Caco-2 (cell line): ENCODE data around the gene PLXNA2. TPM values are rescaled to one million over a fixed set of nuclear protein-coding genes. Genes with fewer than 3 reads are reported as not detected.

ENCODE experiments used
- BruUV-seq: library from RNA; stranded (reverse); fragments of 400-500 nt; replicated peaks from 2 replicates; lab custom pipeline; 2021; lab: Mats Ljungman, UMichigan
- CTCF ChIA-PET: fragments of 300-600 bp; sonication (Branson Sonifier 250); formaldehyde crosslinking; loops from one replicate; lab custom pipeline; 2022; ENCODE audit warnings: antibody characterized with exemption; lab: Charles Lee
- POLR2A ChIA-PET: fragments of 300-600 bp; sonication (Branson Sonifier 250); formaldehyde crosslinking; loops from one replicate; lab custom pipeline; 2022; ENCODE audit warnings: antibody characterized with exemption; lab: Charles Lee
- DNase-seq, 2 experiments: peaks; one replicate each; pipeline versions ENCODE4 v3.0.0 to v3.0.0-alpha.2; 2020 to 2022
- H3K27me3 ChIP-seq: replicated peaks from 2 replicates; pipeline ENCODE4 v1.6.0; 2011; ENCODE audit warnings: low read length; ENCODE audit not compliant: control insufficient read depth, insufficient read depth
- H3K36me3 ChIP-seq: 2 replicates; pipeline ENCODE4 v1.5.1; 2011; ENCODE audit warnings: low read length; ENCODE audit not compliant: control insufficient read depth, insufficient read depth
- H3K4me1 ChIP-seq: fragments of 250-450 bp; sonication (Bioruptor Pico); 2 replicates; pipeline ENCODE4 v1.5.1; 2020; ENCODE audit warnings: mild to moderate bottlenecking
- H3K4me3 ChIP-seq: 2 replicates; pipeline ENCODE4 v1.5.1; 2011; ENCODE audit warnings: low read depth, mild to moderate bottlenecking, control low read depth, low read length
- H3K9me3 ChIP-seq: fragments of 250-450 bp; sonication (Bioruptor Pico); 2 replicates; pipeline ENCODE4 v1.5.1; 2020; ENCODE audit warnings: mild to moderate bottlenecking, moderate library complexity
- H3K27ac Mint-ChIP-seq: one replicate; pipeline ENCODE4 v1.8.0; 2022; ENCODE audit warnings: mixed read lengths; ENCODE audit not compliant: unreplicated experiment
- H3K27me3 Mint-ChIP-seq: one replicate; pipeline ENCODE4 v1.8.0; 2022; ENCODE audit warnings: mixed read lengths; ENCODE audit not compliant: insufficient read depth, unreplicated experiment
- H3K36me3 Mint-ChIP-seq: one replicate; pipeline ENCODE4 v1.8.0; 2022; ENCODE audit warnings: mild to moderate bottlenecking, mixed read lengths; ENCODE audit not compliant: insufficient read depth, unreplicated experiment
- H3K4me1 Mint-ChIP-seq: one replicate; pipeline ENCODE4 v1.8.0; 2022; ENCODE audit warnings: low read depth, mixed read lengths; ENCODE audit not compliant: unreplicated experiment
- H3K4me3 Mint-ChIP-seq: one replicate; pipeline ENCODE4 v1.8.0; 2022; ENCODE audit warnings: mild to moderate bottlenecking, moderate library complexity, mixed read lengths; ENCODE audit not compliant: unreplicated experiment
- H3K9me3 Mint-ChIP-seq: one replicate; pipeline ENCODE4 v1.8.0; 2022; ENCODE audit warnings: mixed read lengths; ENCODE audit not compliant: unreplicated experiment
- intact Hi-C: fragments of 100-400 bp; cut with micrococcal nuclease; formaldehyde crosslinking; loops from one replicate; pipeline ENCODE4 v1.10.0; 2022; ENCODE audit not compliant: unreplicated experiment
- total RNA-seq: library from RNA; stranded (reverse); gene quantifications from 2 replicates; pipeline ENCODE4 v1.2.3, GENCODE V29; 2022
- TF ChIP-seq, protein P1 (sequence below), 2 experiments: fragments of 200-600 bp in 1 of 2; IDR thresholded peaks; 1 replicate in 1 of 2; 2 replicates in 1 of 2; pipeline versions ENCODE4 v1.5.1 to v1.8.0; 2011 to 2022; ENCODE audit warnings: antibody characterized with exemption in 1 of 2, control low read depth in 1 of 2, inconsistent platforms in 1 of 2, low read depth in 1 of 2, low read length in 1 of 2, mild to moderate bottlenecking in 1 of 2, moderate library complexity in 1 of 2; ENCODE audit not compliant: insufficient read depth in 1 of 2, severe bottlenecking in 1 of 2, unreplicated experiment in 1 of 2

The PLXNA2 gene
- total RNA-seq, 1 experiment from 2014 or later: 3.2 TPM

DNA sequence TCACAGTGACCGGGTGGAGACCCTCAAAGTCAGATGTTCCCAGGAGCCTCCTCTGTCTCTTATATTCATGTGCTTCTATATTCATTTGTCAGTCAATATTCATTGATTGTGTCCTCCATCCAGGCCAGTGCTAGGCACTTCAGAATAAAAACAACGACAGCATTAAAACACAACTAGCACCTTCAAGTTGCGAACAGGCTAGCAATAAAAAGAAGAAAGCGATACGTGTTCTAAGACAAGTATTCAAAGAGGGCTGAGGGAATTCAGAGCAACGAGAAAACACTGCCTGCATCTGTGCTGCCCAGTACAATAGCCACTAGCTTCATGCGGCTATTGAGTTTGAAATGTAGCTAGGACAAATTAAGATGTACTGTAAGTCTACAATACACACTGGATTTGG lies 138.0 kb downstream of the PLXNA2 start:
- intact Hi-C loops: no loop called here
- Mint-ChIP-seq H3K27ac (no peak overlapping the region), H3K4me3 (no peak overlapping the region), H3K9me3 (no peaks in the 10 kb centered on the region), H3K36me3 (no peaks in the 10 kb centered on the region), H3K27me3 (no peaks in the 10 kb centered on the region), H3K4me1 (peaks cover 13% of the 10 kb centered on the region)
- Histone ChIP-seq H3K4me3 (no peak overlapping the region), H3K4me1 (peaks cover 17% of the 10 kb centered on the region), H3K36me3 (no peaks in the 10 kb centered on the region), H3K27me3 (no peaks in the 10 kb centered on the region), H3K9me3 (no peaks in the 10 kb centered on the region)
- TF ChIP-seq, protein P1, sequence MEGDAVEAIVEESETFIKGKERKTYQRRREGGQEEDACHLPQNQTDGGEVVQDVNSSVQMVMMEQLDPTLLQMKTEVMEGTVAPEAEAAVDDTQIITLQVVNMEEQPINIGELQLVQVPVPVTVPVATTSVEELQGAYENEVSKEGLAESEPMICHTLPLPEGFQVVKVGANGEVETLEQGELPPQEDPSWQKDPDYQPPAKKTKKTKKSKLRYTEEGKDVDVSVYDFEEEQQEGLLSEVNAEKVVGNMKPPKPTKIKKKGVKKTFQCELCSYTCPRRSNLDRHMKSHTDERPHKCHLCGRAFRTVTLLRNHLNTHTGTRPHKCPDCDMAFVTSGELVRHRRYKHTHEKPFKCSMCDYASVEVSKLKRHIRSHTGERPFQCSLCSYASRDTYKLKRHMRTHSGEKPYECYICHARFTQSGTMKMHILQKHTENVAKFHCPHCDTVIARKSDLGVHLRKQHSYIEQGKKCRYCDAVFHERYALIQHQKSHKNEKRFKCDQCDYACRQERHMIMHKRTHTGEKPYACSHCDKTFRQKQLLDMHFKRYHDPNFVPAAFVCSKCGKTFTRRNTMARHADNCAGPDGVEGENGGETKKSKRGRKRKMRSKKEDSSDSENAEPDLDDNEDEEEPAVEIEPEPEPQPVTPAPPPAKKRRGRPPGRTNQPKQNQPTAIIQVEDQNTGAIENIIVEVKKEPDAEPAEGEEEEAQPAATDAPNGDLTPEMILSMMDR (IDR thresholded peaks at IDR 0.05; ENCODE audit: insufficient read depth in 1 of 2, low read depth in 1 of 2, low read length in 1 of 2, severe bottlenecking in 1 of 2, unreplicated experiment in 1 of 2): no peak
- ChIA-PET POLR2A (no interaction called here), CTCF (no interaction called here)
- no TSS peak for BruUV-seq
- DNase-seq: no peak

DNA sequence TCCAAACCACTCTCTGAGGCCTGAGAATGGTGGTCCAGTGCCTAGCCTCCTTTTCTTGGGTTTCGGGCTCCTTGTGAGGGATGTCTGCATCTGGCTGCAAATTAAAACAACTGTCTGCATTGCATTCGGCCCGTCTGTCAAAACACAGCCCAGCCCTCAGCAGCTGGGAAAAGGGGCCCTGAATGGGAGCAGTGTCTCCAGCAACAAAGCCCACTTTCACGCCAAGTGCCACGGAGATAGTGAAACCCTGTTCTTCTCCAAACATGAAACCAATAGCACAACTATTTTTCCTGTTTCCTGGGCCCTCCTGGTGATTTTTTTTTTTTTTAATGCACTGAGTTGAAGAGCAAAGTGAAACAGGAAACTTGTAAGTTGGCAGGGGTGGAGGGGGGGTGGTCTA lies 138.4 kb downstream of the PLXNA2 start:
- no peak overlapping the region for H3K27ac Mint-ChIP-seq
- peaks cover 13% of the 10 kb centered on the region for H3K4me1 Mint-ChIP-seq
- Histone ChIP-seq H3K4me3 (no peak overlapping the region), H3K4me1 (peaks cover 21% of the 10 kb centered on the region), H3K9me3 (no peaks in the 10 kb centered on the region), H3K36me3 (no peaks in the 10 kb centered on the region), H3K27me3 (no peaks in the 10 kb centered on the region)
- H3K9me3 Mint-ChIP-seq: no peaks in the 10 kb centered on the region
- DNase-seq: no peak
- no TSS peak for BruUV-seq
- ChIA-PET POLR2A (no interaction called here), CTCF (no interaction called here)
- no peak overlapping the region for H3K4me3 Mint-ChIP-seq
- H3K27me3 Mint-ChIP-seq: no peaks in the 10 kb centered on the region
- H3K36me3 Mint-ChIP-seq: no peaks in the 10 kb centered on the region
- intact Hi-C loops: no loop called here
- TF ChIP-seq, protein P1 (IDR thresholded peaks at IDR 0.05; ENCODE audit: insufficient read depth in 1 of 2, low read depth in 1 of 2, low read length in 1 of 2, severe bottlenecking in 1 of 2, unreplicated experiment in 1 of 2): no peak

DNA sequence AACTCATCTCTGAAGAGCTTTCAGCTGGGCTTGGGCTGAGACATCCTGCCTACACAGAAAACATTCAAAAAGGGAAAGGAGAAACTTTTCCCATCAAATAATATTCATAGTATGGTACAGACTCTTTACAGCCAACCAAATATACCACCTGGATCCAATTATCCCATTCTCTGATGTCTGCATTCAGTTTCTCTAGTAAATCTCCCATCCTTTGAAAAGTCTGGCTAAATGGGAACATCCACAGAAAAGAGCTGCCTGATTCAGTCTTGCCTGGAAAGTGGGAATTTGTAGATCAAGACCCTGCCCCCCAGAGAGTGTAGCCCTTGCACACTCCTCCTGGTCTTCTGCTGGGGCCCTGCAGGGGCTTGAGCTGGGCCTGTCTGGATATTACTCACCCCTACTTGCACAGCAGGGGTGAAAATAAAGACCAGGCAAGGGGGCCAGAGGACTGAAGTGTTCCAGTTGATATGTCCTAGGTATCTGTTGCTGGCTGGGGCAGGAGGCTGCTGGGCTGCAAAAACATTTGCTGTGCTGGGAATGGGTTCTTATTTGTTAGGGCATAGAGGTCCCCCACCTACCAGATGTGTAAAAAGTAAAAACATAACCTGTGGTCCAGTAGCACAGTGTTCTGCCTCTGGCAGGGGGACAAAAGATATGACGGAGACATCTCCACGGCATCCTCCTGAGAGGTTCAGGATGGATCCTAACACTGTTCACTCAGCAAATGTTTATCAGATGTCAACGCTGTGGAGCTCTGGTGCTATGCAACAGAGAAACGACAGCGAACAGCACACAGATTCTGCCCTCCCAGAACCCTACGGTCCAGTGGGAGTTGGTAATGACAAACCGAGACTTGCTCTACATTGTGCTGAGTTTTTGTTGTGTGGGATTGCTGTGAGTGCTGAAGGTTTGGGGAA lies 140.3 kb downstream of the PLXNA2 start:
- Mint-ChIP-seq H3K4me1 (peaks cover 6% of the 10 kb centered on the region), H3K9me3 (no peaks in the 10 kb centered on the region), H3K27me3 (no peaks in the 10 kb centered on the region), H3K36me3 (no peaks in the 10 kb centered on the region), H3K27ac (no peak overlapping the region), H3K4me3 (no peak overlapping the region)
- no peak for DNase-seq
- ChIA-PET CTCF (no interaction called here), POLR2A (no interaction called here)
- no peaks in the 10 kb centered on the region for H3K27me3 ChIP-seq
- BruUV-seq: no TSS peak
- H3K36me3 ChIP-seq: no peaks in the 10 kb centered on the region
- H3K4me1 ChIP-seq: peaks cover 18% of the 10 kb centered on the region
- no peaks in the 10 kb centered on the region for H3K9me3 ChIP-seq
- TF ChIP-seq, protein P1 (IDR thresholded peaks at IDR 0.05; ENCODE audit: insufficient read depth in 1 of 2, low read depth in 1 of 2, low read length in 1 of 2, severe bottlenecking in 1 of 2, unreplicated experiment in 1 of 2): no peak
- H3K4me3 ChIP-seq: no peak overlapping the region
- intact Hi-C loops: no loop called here
